MM.1S (cell line): Measurements from ENCODE around the gene CREB5.

ENCODE experiments used
- CTCF ChIP-seq: fragments of 300-600 bp; sonication (generic); IDR thresholded peaks from 2 replicates; pipeline ENCODE4 v1.5.1; 2016; ENCODE audit warnings: antibody characterized with exemption, low read length, mixed read lengths
- EZH2 ChIP-seq: fragments of 300-600 bp; sonication (generic); optimal IDR thresholded peaks from 2 replicates; pipeline ENCODE3; 2017; ENCODE audit warnings: low read depth, mild to moderate bottlenecking, antibody characterized with exemption, low read length, mixed read lengths
- EZH2phosphoT487 ChIP-seq: fragments of 300-600 bp; sonication (generic); IDR thresholded peaks from 2 replicates; pipeline ENCODE4 v1.6.1; 2018; ENCODE audit warnings: antibody characterized with exemption, low read length

- TF ChIP-seq CTCF, result no peak
- TF ChIP-seq EZH2, result no peak
- TF ChIP-seq EZH2phosphoT487, result no peak
These were observed 1.4 kb upstream of the CREB5 start for GRCh38 chr7:28410628-28411531.
